Measurements from ENCODE around the gene KYAT1. TPM values are rescaled to one million over a fixed set of nuclear protein-coding genes. Genes with fewer than 3 reads are reported as not detected.
"Not testable (repeated sequence)": the region's sequence is repeated elsewhere in the genome, so short reads cannot be mapped to it uniquely, and the experiment has no call there.

KYAT1 gene
- total RNA-seq, 1 experiment from 2014 or later, result 34.1 TPM

GRCh38 chr9:128798896-128799295, 82.9 kb downstream of the KYAT1 start:
- no peak for TF ChIP-seq CREB1 (CRISPR knock-in tag; IDR thresholded peaks at IDR 0.05)
- no peak for TF ChIP-seq MAX (CRISPR knock-in tag; IDR thresholded peaks at IDR 0.05)
- no peak for TF ChIP-seq FOXJ3 (CRISPR knock-in tag; IDR thresholded peaks at IDR 0.05; ENCODE audit: borderline replicate concordance)
- no peak overlapping the region for H3K4me3 Mint-ChIP-seq
- peaks cover 29% of the 10 kb centered on the region for H3K36me3 Mint-ChIP-seq
- H3K9me3 Mint-ChIP-seq, result no peaks in the 10 kb centered on the region
- H3K4me1 Mint-ChIP-seq, result no peaks in the 10 kb centered on the region
- POLR2A ChIA-PET, result no interaction called here
- DNase-seq (ENCODE audit: low spot score) (no peak), ATAC-seq (no peak)
- no peak overlapping the region for H3K27ac Mint-ChIP-seq
- no peaks in the 10 kb centered on the region for H3K27me3 Mint-ChIP-seq (ENCODE audit: low read depth)
- CTCF ChIA-PET, result no interaction called here

- H3K27me3 Mint-ChIP-seq (ENCODE audit: low read depth); H3K27ac Mint-ChIP-seq; H3K9me3 Mint-ChIP-seq; ATAC-seq; DNase-seq (ENCODE audit: low spot score); H3K4me1 Mint-ChIP-seq; CTCF ChIA-PET; H3K4me3 Mint-ChIP-seq: not testable (repeated sequence)
- peak; percentile 69; the same call in 1 of the 2 replicates for TF ChIP-seq ZNF121 (CRISPR knock-in tag; IDR thresholded peaks at IDR 0.05)
- POLR2A ChIA-PET, result interaction anchor here (0.6 kb wide), 1 partner anchor 162 kb away, joined by 8 read pairs; no protein-coding TSS in a partner anchor
- peaks cover 14% of the 10 kb centered on the region for H3K36me3 Mint-ChIP-seq
These were observed 86.8 kb downstream of the KYAT1 start for GRCh38 chr9:128794961-128795360.

- Mint-ChIP-seq H3K27me3 (ENCODE audit: low read depth) (no peaks in the 10 kb centered on the region), H3K9me3 (no peaks in the 10 kb centered on the region), H3K27ac (no peak overlapping the region), H3K36me3 (peaks cover 12% of the 10 kb centered on the region), H3K4me3 (no peak overlapping the region), H3K4me1 (peaks cover 2% of the 10 kb centered on the region; the same call in 1 of the 2 replicates)
- ATAC-seq (no peak), DNase-seq (ENCODE audit: low spot score) (no peak)
- POLR2A ChIA-PET, result no interaction called here
- CTCF ChIA-PET, result interaction anchor here (0.5 to 1.1 kb wide), 2 partner anchors 92 to 200 kb away, joined by 3 to 5 read pairs; no protein-coding TSS in a partner anchor
- TF ChIP-seq ZNF281 (CRISPR knock-in tag; IDR thresholded peaks at IDR 0.05), result no peak
- TF ChIP-seq ELF4 (CRISPR knock-in tag; IDR thresholded peaks at IDR 0.05; ENCODE audit: low read depth), result no peak
- no peak for TF ChIP-seq OVOL2 (CRISPR knock-in tag; IDR thresholded peaks at IDR 0.05; ENCODE audit: borderline replicate concordance)
- no peak for TF ChIP-seq MXD4 (CRISPR knock-in tag; IDR thresholded peaks at IDR 0.05; ENCODE audit: borderline replicate concordance)
- TF ChIP-seq FOXP1 (CRISPR knock-in tag; IDR thresholded peaks at IDR 0.05; ENCODE audit: borderline replicate concordance), result no peak
- no peak for TF ChIP-seq NFYB (CRISPR knock-in tag; conservative IDR thresholded peaks at IDR 0.05; ENCODE audit: low read depth)
- TF ChIP-seq CDX4 (CRISPR knock-in tag; IDR thresholded peaks at IDR 0.05; ENCODE audit: borderline replicate concordance), result no peak
- no peak for TF ChIP-seq CREB1 (CRISPR knock-in tag; IDR thresholded peaks at IDR 0.05)
- TF ChIP-seq IRF1 (CRISPR knock-in tag; IDR thresholded peaks at IDR 0.05), result no peak
- no peak for TF ChIP-seq ZSCAN18 (CRISPR knock-in tag; IDR thresholded peaks at IDR 0.05)
- TF ChIP-seq STAT6 (CRISPR knock-in tag; conservative IDR thresholded peaks at IDR 0.05; ENCODE audit: low read depth), result no peak
- no peak for TF ChIP-seq ATF1 (CRISPR knock-in tag; IDR thresholded peaks at IDR 0.05)
- no peak for TF ChIP-seq ZNF532 (CRISPR knock-in tag; IDR thresholded peaks at IDR 0.05; ENCODE audit: borderline replicate concordance)
- TF ChIP-seq ESRRA (CRISPR knock-in tag; IDR thresholded peaks at IDR 0.05; ENCODE audit: borderline replicate concordance), result no peak
These were observed 88.6 kb downstream of the KYAT1 start for GRCh38 chr9:128792978-128793686.
